Karpas-422 (cell line): ENCODE measurements around the gene FRMD3. TPM values are rescaled to one million over a fixed set of nuclear protein-coding genes. Genes with fewer than 3 reads are reported as not detected.
A peak's percentile ranks its signal among the peaks of the same experiment; 100 is the strongest.

Source experiments
- DNase-seq: peaks from one replicate; pipeline ENCODE4 v3.0.0-alpha.2; 2015
- H2AFZ ChIP-seq: fragments of 200-600 bp; sonication (generic); 2 replicates; pipeline ENCODE4 v1.6.1; 2014; ENCODE audit warnings: antibody characterized with exemption, low read length, mixed read lengths
- H3K27ac ChIP-seq: fragments of 200-600 bp; sonication (generic); 2 replicates; pipeline ENCODE4 v1.5.1; 2014; ENCODE audit warnings: mild to moderate bottlenecking, low read length, moderate library complexity
- H3K27me3 ChIP-seq: fragments of 200-600 bp; sonication (generic); 2 replicates; pipeline ENCODE4 v1.6.1; 2014; ENCODE audit warnings: low read length, mixed read lengths
- H3K36me3 ChIP-seq: fragments of 200-600 bp; sonication (generic); 2 replicates; pipeline ENCODE4 v1.6.1; 2014; ENCODE audit warnings: low read length, mixed read lengths; ENCODE audit not compliant: insufficient read depth
- H3K4me1 ChIP-seq: fragments of 200-600 bp; sonication (generic); 2 replicates; pipeline ENCODE4 v1.6.1; 2014; ENCODE audit warnings: mild to moderate bottlenecking, low read length, mixed read lengths
- H3K4me2 ChIP-seq: fragments of 200-600 bp; sonication (generic); 2 replicates; pipeline ENCODE4 v1.6.1; 2014; ENCODE audit warnings: low read length, low read depth, mild to moderate bottlenecking; ENCODE audit not compliant: poor library complexity, severe bottlenecking
- H3K4me3 ChIP-seq: fragments of 200-600 bp; sonication (generic); 2 replicates; pipeline ENCODE4 v1.5.1; 2014; ENCODE audit warnings: mild to moderate bottlenecking, antibody characterized with exemption, low read length, mixed read lengths
- H3K79me2 ChIP-seq: fragments of 200-600 bp; sonication (generic); 2 replicates; pipeline ENCODE4 v1.6.1; 2014; ENCODE audit warnings: mild to moderate bottlenecking, low read length, mixed read lengths
- H3K9ac ChIP-seq: fragments of 200-600 bp; sonication (generic); 2 replicates; pipeline ENCODE4 v1.6.0; 2014; ENCODE audit warnings: low read length
- H3K9me2 ChIP-seq: fragments of 200-600 bp; sonication (generic), shearing (Covaris generic); replicated peaks from 2 replicates; pipeline ENCODE4 v1.6.0; 2014; ENCODE audit warnings: mild to moderate bottlenecking, low read length, moderate library complexity; ENCODE audit not compliant: insufficient read depth
- H3K9me3 ChIP-seq: fragments of 300-700, 200-600 bp; sonication (generic); 2 replicates; pipeline ENCODE4 v1.6.1; 2014; ENCODE audit warnings: low read length, mixed read lengths
- H4K20me1 ChIP-seq: fragments of 200-600 bp; sonication (generic); 2 replicates; pipeline ENCODE4 v1.6.1; 2014; ENCODE audit warnings: mild to moderate bottlenecking, antibody characterized with exemption, low read length, low read depth; ENCODE audit not compliant: insufficient read depth
- total RNA-seq: library from RNA; depleted of rRNA; stranded (reverse); fragments of >200 nt; shearing (Covaris generic); gene quantifications from 2 replicates; pipeline ENCODE4 v1.2.3, GENCODE V29; 2014; ENCODE audit warnings: low replicate concordance

Gene FRMD3
- total RNA-seq, 1 experiment from 2014 or later = not detected

DNA sequence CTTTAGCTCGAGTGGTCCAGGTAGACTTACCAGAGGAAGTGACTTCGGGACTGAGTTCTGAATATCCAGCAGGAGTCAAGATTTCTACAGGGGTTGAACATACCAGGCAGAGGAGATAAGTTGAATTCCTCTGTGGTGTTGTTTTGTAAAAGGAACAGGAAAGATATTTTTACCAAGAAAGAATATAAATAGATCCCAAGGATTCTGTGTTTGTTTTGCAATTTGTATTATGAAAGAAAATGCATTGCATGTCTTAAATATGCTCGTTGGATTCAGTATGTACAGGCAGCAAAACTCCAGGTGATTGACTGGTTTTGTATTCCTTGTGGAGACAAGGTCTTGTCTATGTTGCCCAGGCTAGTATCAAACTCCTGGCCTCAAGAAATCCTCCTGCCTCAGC lies 197.8 kb downstream of the FRMD3 start:
- H4K20me1 ChIP-seq = no peaks in the 10 kb centered on the region
- H3K9me2 ChIP-seq = no peaks in the 10 kb centered on the region
- H3K9me3 ChIP-seq = no peaks in the 10 kb centered on the region
- H3K4me1 ChIP-seq = no peaks in the 10 kb centered on the region
- H3K9ac ChIP-seq = no peak overlapping the region
- H2AFZ ChIP-seq = no peak overlapping the region
- no peak overlapping the region for H3K27ac ChIP-seq
- DNase-seq = no peak
- no peaks in the 10 kb centered on the region for H3K36me3 ChIP-seq
- H3K4me2 ChIP-seq = no peak overlapping the region
- H3K79me2 ChIP-seq = no peaks in the 10 kb centered on the region
- no peaks in the 10 kb centered on the region for H3K27me3 ChIP-seq
- no peak overlapping the region for H3K4me3 ChIP-seq

DNA sequence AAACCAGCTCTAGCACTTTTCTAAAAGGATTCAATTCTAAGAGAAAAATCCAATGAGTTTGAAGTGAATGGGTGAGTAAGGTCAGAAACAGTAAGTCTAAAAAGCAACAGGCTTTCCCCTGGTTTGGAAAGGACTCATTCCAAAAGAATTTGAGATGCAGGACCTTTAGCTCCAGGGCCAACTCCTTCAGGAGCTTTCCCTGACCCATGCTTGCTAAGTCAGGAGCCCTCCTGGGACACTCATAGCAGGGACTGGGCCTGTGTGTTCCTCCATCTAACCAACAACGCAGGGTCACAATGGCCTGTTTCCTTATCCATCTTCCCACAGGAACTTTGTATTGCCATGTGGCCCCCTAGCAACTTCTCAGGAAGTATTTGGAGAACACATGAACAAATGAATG lies 198.8 kb downstream of the FRMD3 start:
- Histone ChIP-seq H2AFZ (no peak overlapping the region), H3K27ac (no peak overlapping the region), H3K4me3 (no peak overlapping the region), H3K9me2 (no peaks in the 10 kb centered on the region), H3K36me3 (no peaks in the 10 kb centered on the region), H3K27me3 (no peaks in the 10 kb centered on the region), H3K79me2 (no peaks in the 10 kb centered on the region), H3K4me1 (no peaks in the 10 kb centered on the region), H3K9me3 (no peaks in the 10 kb centered on the region), H3K9ac (no peak overlapping the region), H3K4me2 (no peak overlapping the region), H4K20me1 (no peaks in the 10 kb centered on the region)
- DNase-seq = no peak

DNA sequence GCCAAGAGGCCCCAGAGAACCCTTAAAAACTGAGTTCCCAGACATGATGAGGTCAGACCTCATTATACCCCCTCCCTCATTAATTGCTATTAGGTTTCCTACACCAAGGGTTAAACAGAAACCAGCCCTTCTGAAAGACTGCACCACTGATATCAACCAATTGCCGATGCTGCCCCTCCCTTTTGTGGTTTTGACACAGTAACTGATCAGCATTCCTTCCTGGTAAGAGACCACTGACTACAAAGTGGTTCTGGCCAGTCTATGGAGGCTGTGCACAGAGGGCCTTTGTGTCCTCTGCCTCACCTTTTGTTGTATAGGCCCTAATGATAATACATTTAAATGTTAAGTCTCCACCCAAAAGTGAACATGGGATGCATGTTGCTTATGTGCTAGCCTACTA lies 201.5 kb downstream of the FRMD3 start:
- no peak overlapping the region for H3K9ac ChIP-seq
- no peaks in the 10 kb centered on the region for H3K9me3 ChIP-seq
- H2AFZ ChIP-seq = no peak overlapping the region
- no peak overlapping the region for H3K4me2 ChIP-seq
- no peaks in the 10 kb centered on the region for H3K27me3 ChIP-seq
- no peaks in the 10 kb centered on the region for H3K4me1 ChIP-seq
- H3K4me3 ChIP-seq = no peak overlapping the region
- no peaks in the 10 kb centered on the region for H3K36me3 ChIP-seq
- H3K27ac ChIP-seq = no peak overlapping the region
- no peaks in the 10 kb centered on the region for H3K79me2 ChIP-seq
- H3K9me2 ChIP-seq = no peaks in the 10 kb centered on the region
- H4K20me1 ChIP-seq = 0 out of 2 replicates have a peak, but pooled peaks cover 2% of the 10 kb centered on the region
- DNase-seq = no peak

DNA sequence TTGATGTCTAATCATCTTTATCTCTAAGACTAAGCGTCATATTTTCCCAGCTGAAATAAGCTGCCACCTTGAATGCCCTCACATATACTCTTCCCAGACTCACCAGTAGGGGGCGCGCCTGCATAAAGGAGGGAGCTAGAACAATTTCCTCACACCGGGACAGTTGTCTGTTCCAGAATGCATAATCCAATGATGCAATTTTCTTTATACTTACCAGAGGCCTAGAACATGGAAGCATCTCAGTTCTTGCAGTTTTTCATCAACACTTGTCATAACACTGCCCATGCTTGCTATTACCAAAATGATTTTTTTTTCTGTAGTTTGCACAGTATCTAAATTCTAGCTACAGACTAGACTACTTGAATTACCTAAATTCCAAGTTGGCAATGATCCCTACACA lies 203.9 kb downstream of the FRMD3 start:
- Histone ChIP-seq H3K4me3 (no peak overlapping the region), H3K27me3 (no peaks in the 10 kb centered on the region), H3K4me2 (no peak overlapping the region), H3K9ac (no peak overlapping the region), H4K20me1 (0 out of 2 replicates have a peak, but pooled peaks cover 2% of the 10 kb centered on the region), H3K27ac (no peak overlapping the region), H3K36me3 (no peaks in the 10 kb centered on the region), H2AFZ (no peak overlapping the region), H3K4me1 (no peaks in the 10 kb centered on the region), H3K9me3 (no peaks in the 10 kb centered on the region), H3K79me2 (no peaks in the 10 kb centered on the region), H3K9me2 (no peaks in the 10 kb centered on the region)
- DNase-seq = peak; percentile 88

DNA sequence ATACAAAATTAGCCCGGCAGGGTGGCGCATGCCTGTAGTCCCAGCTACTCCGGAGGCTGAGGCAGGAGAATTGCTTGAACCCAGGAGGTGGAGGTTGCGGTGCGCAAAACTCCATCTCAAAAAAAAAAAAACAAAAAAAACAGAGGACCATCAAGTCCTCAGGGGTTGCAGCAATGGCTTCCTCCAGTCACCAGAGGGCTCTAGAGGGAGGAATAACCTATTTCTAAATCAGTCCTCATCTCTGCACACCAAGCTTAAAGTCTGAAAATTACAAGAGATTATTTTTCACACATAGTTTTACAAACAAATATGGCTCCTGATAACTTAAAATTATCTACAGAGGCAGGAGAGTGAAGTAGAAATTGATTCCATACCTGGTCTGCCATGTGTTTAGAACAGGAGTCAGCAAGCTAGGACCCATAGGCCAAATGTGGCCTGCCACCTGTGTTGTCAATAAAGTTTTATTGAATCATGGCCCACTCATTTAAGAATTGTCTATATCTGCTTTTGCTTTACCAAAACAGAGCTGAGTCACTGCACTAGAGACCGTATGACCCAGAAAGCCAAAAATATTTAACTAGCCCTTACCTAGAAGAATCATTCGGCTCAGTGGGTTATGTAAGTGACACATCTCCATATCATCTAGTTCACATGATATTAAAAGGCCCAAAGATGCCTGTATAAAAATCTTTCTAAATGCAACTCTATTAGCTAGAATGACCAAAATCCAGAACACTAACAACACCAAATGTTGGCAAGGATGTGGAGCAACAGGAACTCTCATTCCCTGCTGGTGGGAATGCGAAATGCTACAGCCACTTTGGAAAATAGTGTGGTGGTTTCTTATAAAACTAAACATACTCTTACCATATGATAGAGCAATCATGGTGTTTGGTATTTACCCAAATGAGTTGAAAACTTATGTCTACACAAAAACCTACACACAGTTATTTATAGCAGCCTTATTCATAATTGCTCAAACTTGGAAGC lies 207.7 kb downstream of the FRMD3 start:
- Histone ChIP-seq H2AFZ (no peak overlapping the region), H4K20me1 (0 out of 2 replicates have a peak, but pooled peaks cover 2% of the 10 kb centered on the region), H3K4me1 (no peaks in the 10 kb centered on the region), H3K36me3 (no peaks in the 10 kb centered on the region), H3K9me3 (no peaks in the 10 kb centered on the region), H3K4me2 (no peak overlapping the region), H3K4me3 (no peak overlapping the region), H3K27me3 (no peaks in the 10 kb centered on the region), H3K79me2 (no peaks in the 10 kb centered on the region), H3K9ac (no peak overlapping the region), H3K27ac (no peak overlapping the region), H3K9me2 (no peaks in the 10 kb centered on the region)
- DNase-seq = peak; percentile 60

DNA sequence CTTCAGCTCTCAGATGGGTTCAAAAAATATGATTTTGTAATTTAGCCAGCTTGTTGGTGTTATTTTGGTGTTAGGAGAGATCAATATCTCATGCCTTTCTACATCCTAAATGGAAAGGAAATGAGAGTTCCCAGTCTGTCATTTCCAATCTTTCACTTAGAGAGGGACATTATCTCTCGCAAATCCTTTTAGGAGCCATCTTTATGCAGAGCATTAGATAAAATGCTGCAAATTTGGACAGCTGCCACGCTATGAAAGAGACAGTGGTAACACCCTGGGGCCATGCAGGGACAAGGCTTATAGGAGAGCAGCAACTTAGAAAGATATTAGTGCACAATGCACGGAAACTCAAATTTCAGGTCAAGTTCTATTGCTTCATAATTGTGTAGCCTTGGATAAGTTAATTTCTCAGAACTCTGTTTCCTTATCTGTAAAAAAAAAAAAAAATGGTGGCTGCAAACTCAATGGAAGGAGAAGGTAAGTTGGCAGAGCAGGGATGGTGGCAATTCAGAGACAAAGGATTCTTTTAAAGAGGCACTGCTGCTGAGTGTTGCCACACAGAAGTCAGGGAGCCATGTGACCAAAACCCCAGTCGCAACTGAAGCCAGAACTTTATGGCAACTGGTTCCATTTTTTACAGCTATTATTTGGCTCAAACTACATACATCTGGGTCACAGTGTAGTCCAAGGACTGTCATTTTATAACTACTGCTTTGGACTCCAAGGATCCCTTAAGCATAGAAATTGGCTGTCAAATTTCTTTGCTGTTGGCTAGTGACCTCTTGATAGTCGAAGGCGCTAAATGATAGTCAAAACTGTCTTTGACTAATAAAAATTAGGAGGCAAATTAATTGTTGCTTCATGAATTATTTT lies 210.2 kb downstream of the FRMD3 start:
- no peaks in the 10 kb centered on the region for H3K9me2 ChIP-seq
- no peaks in the 10 kb centered on the region for H3K27me3 ChIP-seq
- H2AFZ ChIP-seq = no peak overlapping the region
- H3K27ac ChIP-seq = no peak overlapping the region
- H3K79me2 ChIP-seq = no peaks in the 10 kb centered on the region
- DNase-seq = no peak
- H3K36me3 ChIP-seq = no peaks in the 10 kb centered on the region
- H4K20me1 ChIP-seq = no peaks in the 10 kb centered on the region
- H3K9me3 ChIP-seq = no peaks in the 10 kb centered on the region
- H3K4me1 ChIP-seq = no peaks in the 10 kb centered on the region
- H3K4me2 ChIP-seq = no peak overlapping the region
- H3K9ac ChIP-seq = no peak overlapping the region
- H3K4me3 ChIP-seq = no peak overlapping the region

DNA sequence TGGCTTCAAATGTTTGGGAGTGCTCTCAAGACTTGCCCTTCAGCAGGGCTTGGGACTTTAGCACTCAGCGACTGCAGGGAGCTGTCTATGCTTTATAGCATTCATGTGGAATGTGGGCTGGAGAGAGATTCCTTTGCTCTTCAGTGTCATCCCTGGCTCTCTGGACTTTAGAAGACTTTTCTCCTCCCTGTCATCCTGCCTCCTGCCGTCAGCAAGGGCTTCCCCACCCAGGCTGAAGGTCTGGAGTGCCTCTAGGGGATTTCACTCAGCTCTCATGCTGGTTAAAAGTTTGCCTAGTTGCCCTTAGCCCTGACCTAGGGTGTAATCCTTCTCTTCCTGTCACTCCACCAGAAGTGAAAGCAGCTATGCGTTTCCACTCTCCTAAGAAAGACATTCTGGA lies 210.9 kb downstream of the FRMD3 start:
- Histone ChIP-seq H3K4me2 (no peak overlapping the region), H2AFZ (no peak overlapping the region), H3K9me3 (no peaks in the 10 kb centered on the region), H3K4me1 (no peaks in the 10 kb centered on the region), H3K4me3 (no peak overlapping the region), H3K9ac (no peak overlapping the region), H3K79me2 (no peaks in the 10 kb centered on the region), H3K27ac (no peak overlapping the region), H4K20me1 (no peaks in the 10 kb centered on the region), H3K27me3 (no peaks in the 10 kb centered on the region), H3K9me2 (no peaks in the 10 kb centered on the region), H3K36me3 (no peaks in the 10 kb centered on the region)
- no peak for DNase-seq

DNA sequence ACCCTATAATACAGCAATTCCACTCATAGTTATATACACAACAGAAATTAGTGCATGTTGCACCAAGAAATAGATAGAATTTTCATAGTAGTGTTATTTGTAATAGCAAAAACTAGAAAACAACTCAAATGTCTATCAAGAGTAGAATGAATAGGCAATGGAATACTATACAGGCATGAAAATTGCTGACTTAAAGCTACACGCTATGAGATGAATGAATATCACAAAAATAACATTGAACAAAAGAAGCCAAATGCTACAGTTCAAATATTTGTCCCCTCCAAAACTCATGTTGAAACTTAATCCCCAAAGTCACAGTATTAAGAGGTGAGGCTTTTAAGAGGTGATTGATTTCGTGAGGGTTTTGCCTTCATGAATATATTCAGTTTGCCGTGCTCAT lies 215.1 kb downstream of the FRMD3 start:
- Histone ChIP-seq H3K4me2 (no peak overlapping the region), H3K9me3 (no peaks in the 10 kb centered on the region), H3K4me1 (no peaks in the 10 kb centered on the region), H3K9me2 (no peaks in the 10 kb centered on the region), H3K27me3 (no peaks in the 10 kb centered on the region), H2AFZ (no peak overlapping the region), H3K36me3 (no peaks in the 10 kb centered on the region), H3K4me3 (no peak overlapping the region), H4K20me1 (no peaks in the 10 kb centered on the region), H3K27ac (no peak overlapping the region), H3K9ac (no peak overlapping the region), H3K79me2 (no peaks in the 10 kb centered on the region)
- DNase-seq = no peak
